AG08396 (cell line): ENCODE results near the gene ARL5A.
"Not testable (repeated sequence)": the region's sequence is repeated elsewhere in the genome, so short reads cannot be mapped to it uniquely, and the experiment has no call there.

ENCODE experiments used
- DNase-seq: peaks from one replicate; pipeline ENCODE4 v3.0.0; 2012; ENCODE audit warnings: low spot score, mixed read lengths

ARL5A gene

GRCh38 chr2:151828143-151828889 lies at the start of gene ARL5A:
TSS of gene ARL5A (minus strand) at chr2:151828421. CDS start at chr2:151828176, 245 bp downstream.
- DNase-seq = peak; percentile 99

- DNase-seq = not testable (repeated sequence)
Observed at GRCh38 chr2:151875631-151876030, 47.4 kb upstream of the ARL5A start.

- no peak for DNase-seq
Observed at GRCh38 chr2:151872463-151872862, 44.2 kb upstream of the ARL5A start.

- no peak for DNase-seq
Observed at GRCh38 chr2:151869291-151869690, 41.1 kb upstream of the ARL5A start.

- DNase-seq = no peak
Observed at GRCh38 chr2:151862700-151863099, 34.5 kb upstream of the ARL5A start.

GRCh38 chr2:151861174-151861573 lies 33.0 kb upstream of the ARL5A start:
- DNase-seq = no peak

- no peak for DNase-seq
Observed at GRCh38 chr2:151860613-151861146, 32.5 kb upstream of the ARL5A start.

GRCh38 chr2:151860210-151860609 lies 32.0 kb upstream of the ARL5A start:
- no peak for DNase-seq

- no peak for DNase-seq
Observed at GRCh38 chr2:151857650-151858049, 29.4 kb upstream of the ARL5A start.

- DNase-seq = no peak
Observed at GRCh38 chr2:151855111-151855510, 26.9 kb upstream of the ARL5A start.

GRCh38 chr2:151853070-151853758 lies 25.0 kb upstream of the ARL5A start:
- no peak for DNase-seq

GRCh38 chr2:151852260-151853069 lies 24.2 kb upstream of the ARL5A start:
- DNase-seq = no peak

GRCh38 chr2:151851761-151852160 lies 23.5 kb upstream of the ARL5A start:
- no peak for DNase-seq

GRCh38 chr2:151849413-151850010 lies 21.3 kb upstream of the ARL5A start:
- no peak for DNase-seq

GRCh38 chr2:151845884-151846283 lies 17.7 kb upstream of the ARL5A start:
- DNase-seq = no peak

- DNase-seq = no peak
Observed at GRCh38 chr2:151845481-151845880, 17.3 kb upstream of the ARL5A start.

GRCh38 chr2:151844211-151844896 lies 16.1 kb upstream of the ARL5A start:
- no peak for DNase-seq

GRCh38 chr2:151843691-151844061 lies 15.5 kb upstream of the ARL5A start:
- DNase-seq = no peak

- no peak for DNase-seq
Observed at GRCh38 chr2:151842830-151843690, 14.8 kb upstream of the ARL5A start.

- DNase-seq = no peak
Observed at GRCh38 chr2:151841047-151841424, 12.8 kb upstream of the ARL5A start.
